HEK293 (cell line): Measurements from ENCODE around the gene WASHC4.
A peak's percentile ranks its signal among the peaks of the same experiment; 100 is the strongest.

Experiments
- CTCF ChIA-PET: fragments of 350-600 bp; formaldehyde crosslinking; extraction: SDS; loops from one replicate; lab custom pipeline; 2021; ENCODE audit warnings: antibody characterized with exemption; lab: Yijun Ruan, JAX
- POLR2A ChIA-PET: fragments of 300-600 bp; formaldehyde crosslinking; extraction: SDS; loops from one replicate; lab custom pipeline; 2020; ENCODE audit warnings: antibody characterized with exemption, inconsistent platforms; lab: Yijun Ruan, JAX
- H3K27ac ChIP-seq: fragments of 200-500 bp; sonication (Bioruptor generic); 2 replicates; pipeline ENCODE4 v1.5.1; 2014; ENCODE audit warnings: low read depth, low read length, control low read depth, inconsistent platforms; ENCODE audit errors: extremely low read depth
- H3K36me3 ChIP-seq, 2 experiments: fragments of 200-500 bp in 1 of 2; sonication (Bioruptor generic) in 1 of 2; 1 replicate in 1 of 2; 2 replicates in 1 of 2; pipeline ENCODE4 v1.5.1; 2014 to 2017; ENCODE audit warnings: inconsistent platforms in 2 of 2, low read length in 2 of 2; ENCODE audit not compliant: control insufficient read depth in 2 of 2, insufficient read depth in 1 of 2
- H3K4me1 ChIP-seq: fragments of 200-500 bp; sonication (Bioruptor generic); 2 replicates; pipeline ENCODE4 v1.5.1; 2014; ENCODE audit warnings: mild to moderate bottlenecking, low read length, inconsistent platforms; ENCODE audit not compliant: control insufficient read depth, insufficient read depth
- H3K4me3 ChIP-seq: 2 replicates; pipeline ENCODE4 v1.5.1; 2011; ENCODE audit warnings: low read depth, mild to moderate bottlenecking, control low read depth, low read length, moderate library complexity
- H3K9me3 ChIP-seq: fragments of 200-500 bp; sonication (Bioruptor generic); 2 replicates; pipeline ENCODE4 v1.5.1; 2014; ENCODE audit warnings: low read depth, low read length, inconsistent platforms; ENCODE audit not compliant: control insufficient read depth, insufficient read depth
- GLI2 ChIP-seq: fragments of 450-650 bp; formaldehyde crosslinking; IDR thresholded peaks from 2 replicates; pipeline ENCODE4; 2017; ENCODE audit warnings: missing biosample characterization, missing genetic modification characterization, low read depth, borderline replicate concordance
- KLF16 ChIP-seq: fragments of 450-650 bp; formaldehyde crosslinking; IDR thresholded peaks from 2 replicates; pipeline ENCODE4 v1.5.1; 2017; ENCODE audit warnings: missing biosample characterization, missing genetic modification characterization
- KLF9 ChIP-seq: fragments of 450-650 bp; formaldehyde crosslinking; IDR thresholded peaks from 2 replicates; pipeline ENCODE4 v1.5.1; 2016; ENCODE audit warnings: missing biosample characterization, missing genetic modification characterization, low read depth
- MYNN ChIP-seq: fragments of 450-650 bp; formaldehyde crosslinking; IDR thresholded peaks from 2 replicates; pipeline ENCODE4 v1.5.1; 2016; ENCODE audit warnings: missing biosample characterization, missing genetic modification characterization, borderline replicate concordance
- MZF1 ChIP-seq: fragments of 450-650 bp; formaldehyde crosslinking; IDR thresholded peaks from 2 replicates; pipeline ENCODE4 v1.5.1; 2017; ENCODE audit warnings: missing biosample characterization, missing genetic modification characterization, borderline replicate concordance
- SCRT2 ChIP-seq: fragments of 450-650 bp; formaldehyde crosslinking; IDR thresholded peaks from 2 replicates; pipeline ENCODE4 v1.5.1; 2016; ENCODE audit warnings: missing biosample characterization, missing genetic modification characterization
- ZFHX2 ChIP-seq: fragments of 450-650 bp; formaldehyde crosslinking; conservative IDR thresholded peaks from 2 replicates; pipeline ENCODE4 v1.5.1; 2016; ENCODE audit warnings: missing biosample characterization, missing genetic modification characterization
- ZFP37 ChIP-seq: fragments of 450-650 bp; formaldehyde crosslinking; IDR thresholded peaks from 2 replicates; pipeline ENCODE4 v1.5.1; 2016; ENCODE audit warnings: missing biosample characterization, missing genetic modification characterization
- ZNF133 ChIP-seq: fragments of 450-650 bp; formaldehyde crosslinking; IDR thresholded peaks from 2 replicates; pipeline ENCODE4 v1.5.1; 2016; ENCODE audit warnings: missing biosample characterization, missing genetic modification characterization
- ZNF175 ChIP-seq: fragments of 450-650 bp; formaldehyde crosslinking; IDR thresholded peaks from 2 replicates; pipeline ENCODE4 v1.5.1; 2016; ENCODE audit warnings: missing biosample characterization, missing genetic modification characterization
- ZNF214 ChIP-seq: fragments of 450-650 bp; formaldehyde crosslinking; IDR thresholded peaks from 2 replicates; pipeline ENCODE4 v1.5.1; 2017; ENCODE audit warnings: missing biosample characterization, mild to moderate bottlenecking, missing genetic modification characterization, borderline replicate concordance
- ZNF341 ChIP-seq: fragments of 450-650 bp; formaldehyde crosslinking; IDR thresholded peaks from 2 replicates; pipeline ENCODE4; 2016; ENCODE audit warnings: low read depth, missing biosample characterization, missing genetic modification characterization
- ZNF37A ChIP-seq: fragments of 450-650 bp; IDR thresholded peaks from 2 replicates; pipeline ENCODE4 v1.5.1; 2018; ENCODE audit warnings: missing biosample characterization, missing genetic modification characterization
- ZNF623 ChIP-seq: fragments of 450-650 bp; formaldehyde crosslinking; IDR thresholded peaks from 2 replicates; pipeline ENCODE4 v1.5.1; 2016; ENCODE audit warnings: missing biosample characterization, missing genetic modification characterization
- ZNF785 ChIP-seq: fragments of 450-650 bp; formaldehyde crosslinking; IDR thresholded peaks from 2 replicates; pipeline ENCODE4 v1.5.1; 2016; ENCODE audit warnings: missing biosample characterization, missing genetic modification characterization
- ZNF837 ChIP-seq: fragments of 450-650 bp; formaldehyde crosslinking; IDR thresholded peaks from 2 replicates; pipeline ENCODE4 v1.5.1; 2016; ENCODE audit warnings: missing biosample characterization, missing genetic modification characterization
- TF ChIP-seq, protein P1 (sequence below): fragments of 450-650 bp; formaldehyde crosslinking; IDR thresholded peaks from 2 replicates; pipeline ENCODE4 v1.5.1; 2016; ENCODE audit warnings: missing biosample characterization, missing genetic modification characterization
- TF ChIP-seq, protein P2 (sequence below): fragments of 450-650 bp; formaldehyde crosslinking; conservative IDR thresholded peaks from 2 replicates; pipeline ENCODE4 v1.5.1; 2016; ENCODE audit warnings: low read depth, missing biosample characterization, missing genetic modification characterization
- TF ChIP-seq, protein P3 (sequence below): fragments of 450-650 bp; formaldehyde crosslinking; IDR thresholded peaks from 2 replicates; pipeline ENCODE4 v1.5.1; 2017; ENCODE audit warnings: missing biosample characterization, missing genetic modification characterization

Gene WASHC4

DNA sequence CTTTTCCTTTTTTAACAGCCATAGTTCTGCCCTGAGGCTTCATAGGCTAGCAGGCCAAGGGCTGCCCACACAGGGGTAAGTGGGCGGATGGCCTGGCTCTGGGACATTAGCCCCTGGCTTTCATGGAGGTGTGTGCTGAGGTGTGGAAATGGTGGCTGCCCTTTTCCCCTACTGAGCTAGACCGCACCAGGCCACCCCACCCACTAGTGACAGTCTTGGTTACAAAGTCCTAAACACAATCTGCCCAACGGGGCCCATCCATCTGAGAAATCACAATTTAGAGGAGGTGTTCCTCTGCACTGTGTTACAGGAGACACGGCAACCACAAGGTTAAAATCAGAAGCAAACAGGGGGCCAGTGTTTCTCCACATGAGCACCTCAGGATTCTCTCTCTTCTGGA is 92.9 kb downstream of the WASHC4 start:
- peak; percentile 44; the same call in 1 of the 2 replicates for TF ChIP-seq ZFHX2 (tag by site-specific recombination)
- TF ChIP-seq SCRT2 = no peak
- ChIA-PET CTCF (no interaction called here), POLR2A (no interaction called here)
- peaks cover 5 to 78% of the 10 kb centered on the region in 2 experiments; a peak in 2 of 3 replicates for H3K36me3 ChIP-seq
- no peak overlapping the region for H3K27ac ChIP-seq
- no peaks in the 10 kb centered on the region for H3K9me3 ChIP-seq
- H3K4me3 ChIP-seq = no peak overlapping the region
- H3K4me1 ChIP-seq = no peaks in the 10 kb centered on the region

DNA sequence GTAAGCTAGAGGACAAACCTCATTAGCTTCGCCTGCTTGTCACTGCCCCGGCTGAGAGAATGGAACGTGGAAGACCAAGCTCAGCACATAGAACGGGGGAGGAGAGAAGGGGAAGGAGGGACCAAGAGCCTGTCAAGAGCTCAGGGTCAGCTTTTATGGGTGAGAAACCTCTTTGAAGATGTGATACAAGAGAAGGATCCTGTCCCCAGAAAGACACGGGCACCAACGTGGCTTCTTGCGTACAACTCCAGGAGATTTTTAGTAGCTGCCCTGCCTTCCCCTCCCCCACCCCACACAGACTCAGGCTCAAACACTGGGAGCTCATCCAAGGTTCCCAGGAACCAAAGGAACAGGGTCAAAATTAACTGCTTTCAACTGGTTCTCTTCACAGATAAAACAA is 93.8 kb downstream of the WASHC4 start:
- H3K36me3 ChIP-seq = peaks cover 3 to 81% of the 10 kb centered on the region in 2 experiments; a peak in 2 of 3 replicates
- TF ChIP-seq KLF16 (tag by site-specific recombination) (no peak), ZNF623 (tag by site-specific recombination) (no peak), MYNN (tag by site-specific recombination) (no peak), ZNF214 (tag by site-specific recombination) (no peak), ZFP37 (tag by site-specific recombination) (no peak), GLI2 (tag by site-specific recombination) (no peak), ZNF133 (no peak), MZF1 (no peak), ZNF785 (tag by site-specific recombination) (no peak), ZNF837 (tag by site-specific recombination) (no peak), ZNF175 (tag by site-specific recombination) (no peak), KLF9 (tag by site-specific recombination) (no peak), ZNF37A (tag by site-specific recombination) (no peak), ZNF341 (tag by site-specific recombination) (no peak)
- TF ChIP-seq, protein P1, sequence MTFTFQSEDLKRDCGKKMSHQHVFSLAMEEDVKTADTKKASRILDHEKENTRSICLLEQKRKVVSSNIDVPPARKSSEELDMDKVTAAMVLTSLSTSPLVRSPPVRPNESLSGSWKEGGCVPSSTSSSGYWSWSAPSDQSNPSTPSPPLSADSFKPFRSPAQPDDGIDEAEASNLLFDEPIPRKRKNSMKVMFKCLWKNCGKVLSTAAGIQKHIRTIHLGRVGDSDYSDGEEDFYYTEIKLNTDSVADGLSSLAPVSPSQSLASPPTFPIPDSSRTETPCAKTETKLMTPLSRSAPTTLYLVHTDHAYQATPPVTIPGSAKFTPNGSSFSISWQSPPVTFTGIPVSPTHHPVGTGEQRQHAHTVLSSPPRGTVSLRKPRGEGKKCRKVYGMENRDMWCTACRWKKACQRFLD (tag by site-specific recombination) = no peak
- TF ChIP-seq, protein P2, sequence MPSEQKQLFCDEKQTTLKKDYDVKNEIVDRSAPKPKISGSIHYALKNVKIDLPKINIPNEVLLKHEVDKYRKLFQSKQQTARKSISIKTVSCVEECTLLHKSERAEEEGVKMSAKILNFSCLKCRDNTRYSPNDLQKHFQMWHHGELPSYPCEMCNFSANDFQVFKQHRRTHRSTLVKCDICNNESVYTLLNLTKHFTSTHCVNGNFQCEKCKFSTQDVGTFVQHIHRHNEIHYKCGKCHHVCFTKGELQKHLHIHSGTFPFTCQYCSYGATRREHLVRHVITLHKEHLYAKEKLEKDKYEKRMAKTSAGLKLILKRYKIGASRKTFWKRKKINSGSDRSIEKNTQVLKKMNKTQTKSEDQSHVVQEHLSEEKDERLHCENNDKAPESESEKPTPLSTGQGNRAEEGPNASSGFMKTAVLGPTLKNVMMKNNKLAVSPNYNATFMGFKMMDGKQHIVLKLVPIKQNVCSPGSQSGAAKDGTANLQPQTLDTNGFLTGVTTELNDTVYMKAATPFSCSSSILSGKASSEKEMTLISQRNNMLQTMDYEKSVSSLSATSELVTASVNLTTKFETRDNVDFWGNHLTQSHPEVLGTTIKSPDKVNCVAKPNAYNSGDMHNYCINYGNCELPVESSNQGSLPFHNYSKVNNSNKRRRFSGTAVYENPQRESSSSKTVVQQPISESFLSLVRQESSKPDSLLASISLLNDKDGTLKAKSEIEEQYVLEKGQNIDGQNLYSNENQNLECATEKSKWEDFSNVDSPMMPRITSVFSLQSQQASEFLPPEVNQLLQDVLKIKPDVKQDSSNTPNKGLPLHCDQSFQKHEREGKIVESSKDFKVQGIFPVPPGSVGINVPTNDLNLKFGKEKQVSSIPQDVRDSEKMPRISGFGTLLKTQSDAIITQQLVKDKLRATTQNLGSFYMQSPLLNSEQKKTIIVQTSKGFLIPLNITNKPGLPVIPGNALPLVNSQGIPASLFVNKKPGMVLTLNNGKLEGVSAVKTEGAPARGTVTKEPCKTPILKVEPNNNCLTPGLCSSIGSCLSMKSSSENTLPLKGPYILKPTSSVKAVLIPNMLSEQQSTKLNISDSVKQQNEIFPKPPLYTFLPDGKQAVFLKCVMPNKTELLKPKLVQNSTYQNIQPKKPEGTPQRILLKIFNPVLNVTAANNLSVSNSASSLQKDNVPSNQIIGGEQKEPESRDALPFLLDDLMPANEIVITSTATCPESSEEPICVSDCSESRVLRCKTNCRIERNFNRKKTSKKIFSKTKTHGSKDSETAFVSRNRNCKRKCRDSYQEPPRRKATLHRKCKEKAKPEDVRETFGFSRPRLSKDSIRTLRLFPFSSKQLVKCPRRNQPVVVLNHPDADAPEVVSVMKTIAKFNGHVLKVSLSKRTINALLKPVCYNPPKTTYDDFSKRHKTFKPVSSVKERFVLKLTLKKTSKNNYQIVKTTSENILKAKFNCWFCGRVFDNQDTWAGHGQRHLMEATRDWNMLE (tag by site-specific recombination) = no peak
- TF ChIP-seq, protein P3, sequence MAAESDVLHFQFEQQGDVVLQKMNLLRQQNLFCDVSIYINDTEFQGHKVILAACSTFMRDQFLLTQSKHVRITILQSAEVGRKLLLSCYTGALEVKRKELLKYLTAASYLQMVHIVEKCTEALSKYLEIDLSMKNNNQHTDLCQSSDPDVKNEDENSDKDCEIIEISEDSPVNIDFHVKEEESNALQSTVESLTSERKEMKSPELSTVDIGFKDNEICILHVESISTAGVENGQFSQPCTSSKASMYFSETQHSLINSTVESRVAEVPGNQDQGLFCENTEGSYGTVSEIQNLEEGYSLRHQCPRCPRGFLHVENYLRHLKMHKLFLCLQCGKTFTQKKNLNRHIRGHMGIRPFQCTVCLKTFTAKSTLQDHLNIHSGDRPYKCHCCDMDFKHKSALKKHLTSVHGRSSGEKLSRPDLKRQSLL = no peak
- H3K4me3 ChIP-seq = no peak overlapping the region
- H3K4me1 ChIP-seq = no peaks in the 10 kb centered on the region
- H3K27ac ChIP-seq = no peak overlapping the region
- POLR2A ChIA-PET = no interaction called here
- no peaks in the 10 kb centered on the region for H3K9me3 ChIP-seq
- CTCF ChIA-PET = no interaction called here
